BE2C (cell line): ENCODE results near the gene SHANK3.

Source experiments
- DNase-seq: peaks from one replicate; pipeline ENCODE4 v3.0.0-alpha.2; 2020
- H3K27me3 ChIP-seq: fragments of 250-450 bp; sonication (Bioruptor Pico); 2 replicates; pipeline ENCODE4 v1.5.1; 2020; ENCODE audit warnings: mild to moderate bottlenecking
- H3K36me3 ChIP-seq: fragments of 250-450 bp; sonication (Bioruptor Pico); 2 replicates; pipeline ENCODE4 v1.5.1; 2020; ENCODE audit warnings: mild to moderate bottlenecking
- H3K4me1 ChIP-seq: fragments of 250-450 bp; sonication (Bioruptor Pico); 2 replicates; pipeline ENCODE4 v1.5.1; 2020
- H3K4me3 ChIP-seq: 2 replicates; pipeline ENCODE4 v1.5.1; 2011; ENCODE audit warnings: low read depth, low read length
- H3K9me3 ChIP-seq: fragments of 250-450 bp; sonication (Bioruptor Pico); 2 replicates; pipeline ENCODE4 v1.5.1; 2020
- TF ChIP-seq, protein P1 (sequence below): IDR thresholded peaks from 2 replicates; pipeline ENCODE4 v1.5.1; 2012; ENCODE audit warnings: mild to moderate bottlenecking, low read depth, low read length

SHANK3 gene

GRCh38 chr22:50721257-50721844 lies 48.7 kb downstream of the SHANK3 start:
- DNase-seq = no peak
- Histone ChIP-seq H3K4me3 (no peak overlapping the region), H3K4me1 (no peaks in the 10 kb centered on the region), H3K27me3 (peaks cover 25% of the 10 kb centered on the region), H3K9me3 (no peaks in the 10 kb centered on the region; the same call in 1 of the 2 replicates), H3K36me3 (no peaks in the 10 kb centered on the region)
- TF ChIP-seq, protein P1, sequence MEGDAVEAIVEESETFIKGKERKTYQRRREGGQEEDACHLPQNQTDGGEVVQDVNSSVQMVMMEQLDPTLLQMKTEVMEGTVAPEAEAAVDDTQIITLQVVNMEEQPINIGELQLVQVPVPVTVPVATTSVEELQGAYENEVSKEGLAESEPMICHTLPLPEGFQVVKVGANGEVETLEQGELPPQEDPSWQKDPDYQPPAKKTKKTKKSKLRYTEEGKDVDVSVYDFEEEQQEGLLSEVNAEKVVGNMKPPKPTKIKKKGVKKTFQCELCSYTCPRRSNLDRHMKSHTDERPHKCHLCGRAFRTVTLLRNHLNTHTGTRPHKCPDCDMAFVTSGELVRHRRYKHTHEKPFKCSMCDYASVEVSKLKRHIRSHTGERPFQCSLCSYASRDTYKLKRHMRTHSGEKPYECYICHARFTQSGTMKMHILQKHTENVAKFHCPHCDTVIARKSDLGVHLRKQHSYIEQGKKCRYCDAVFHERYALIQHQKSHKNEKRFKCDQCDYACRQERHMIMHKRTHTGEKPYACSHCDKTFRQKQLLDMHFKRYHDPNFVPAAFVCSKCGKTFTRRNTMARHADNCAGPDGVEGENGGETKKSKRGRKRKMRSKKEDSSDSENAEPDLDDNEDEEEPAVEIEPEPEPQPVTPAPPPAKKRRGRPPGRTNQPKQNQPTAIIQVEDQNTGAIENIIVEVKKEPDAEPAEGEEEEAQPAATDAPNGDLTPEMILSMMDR = no peak

DNA sequence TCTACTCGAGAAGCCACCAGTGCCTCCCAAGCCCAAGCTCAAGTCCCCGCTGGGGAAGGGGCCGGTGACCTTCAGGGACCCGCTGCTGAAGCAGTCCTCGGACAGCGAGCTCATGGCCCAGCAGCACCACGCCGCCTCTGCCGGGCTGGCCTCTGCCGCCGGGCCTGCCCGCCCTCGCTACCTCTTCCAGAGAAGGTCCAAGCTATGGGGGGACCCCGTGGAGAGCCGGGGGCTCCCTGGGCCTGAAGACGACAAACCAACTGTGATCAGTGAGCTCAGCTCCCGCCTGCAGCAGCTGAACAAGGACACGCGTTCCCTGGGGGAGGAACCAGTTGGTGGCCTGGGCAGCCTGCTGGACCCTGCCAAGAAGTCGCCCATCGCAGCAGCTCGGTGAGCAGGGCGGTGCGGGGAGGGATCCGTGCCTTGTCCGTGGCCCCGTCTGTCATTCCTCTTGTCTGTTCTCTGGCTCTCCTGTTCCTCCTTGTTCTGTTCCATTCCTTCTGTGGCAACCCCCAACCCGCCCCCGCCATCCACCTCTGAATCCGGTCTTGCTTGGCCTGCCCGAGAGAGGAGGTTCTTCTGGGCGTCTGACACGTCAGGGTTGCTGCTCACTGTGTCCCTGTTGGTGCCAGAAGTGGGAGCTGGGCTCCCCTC lies 49.6 kb downstream of the SHANK3 start:
- no peak overlapping the region for H3K4me3 ChIP-seq
- H3K9me3 ChIP-seq = no peaks in the 10 kb centered on the region; the same call in 1 of the 2 replicates
- H3K36me3 ChIP-seq = no peaks in the 10 kb centered on the region
- H3K4me1 ChIP-seq = no peaks in the 10 kb centered on the region
- H3K27me3 ChIP-seq = peaks cover 25% of the 10 kb centered on the region
- no peak for DNase-seq
- TF ChIP-seq, protein P1 = no peak
